GM12878 (cell line): ENCODE results near the gene TOMM34. TPM values are rescaled to one million over a fixed set of nuclear protein-coding genes. Genes with fewer than 3 reads are reported as not detected.
A peak's percentile ranks its signal among the peaks of the same experiment; 100 is the strongest.

Experiments used
- BCLAF1 ChIP-seq: fragments of 450-650 bp; IDR thresholded peaks from 2 replicates; pipeline ENCODE4 v1.6.1; 2017; ENCODE audit warnings: antibody characterized with exemption, mild to moderate bottlenecking, moderate library complexity
- CHD1 ChIP-seq: IDR thresholded peaks from 2 replicates; pipeline ENCODE4 v1.6.1; 2012; ENCODE audit warnings: low read depth, low read length, improper control_type of control experiment
- IKZF2 ChIP-seq, 2 experiments: fragments of 450-650 bp; IDR thresholded peaks; 2 replicates each; pipeline ENCODE4 v1.6.1; 2017; ENCODE audit warnings: mild to moderate bottlenecking in 2 of 2, moderate library complexity in 2 of 2
- PML ChIP-seq: IDR thresholded peaks from 2 replicates; pipeline ENCODE4 v1.6.1; 2012; ENCODE audit warnings: low read length, inconsistent platforms
- SKIL ChIP-seq: fragments of 450-650 bp; IDR thresholded peaks from 2 replicates; pipeline ENCODE4 v1.6.1; 2017; ENCODE audit warnings: mild to moderate bottlenecking, low read depth, inconsistent platforms; ENCODE audit not compliant: poor library complexity, severe bottlenecking
- SMAD1 ChIP-seq: fragments of 450-650 bp; IDR thresholded peaks from 2 replicates; pipeline ENCODE4 v1.6.1; 2018; ENCODE audit warnings: mild to moderate bottlenecking, low read depth; ENCODE audit not compliant: partially characterized antibody
- SREBF2 ChIP-seq: IDR thresholded peaks from 2 replicates; pipeline ENCODE4 v1.6.1; 2012; ENCODE audit warnings: mild to moderate bottlenecking, low read length
- SRF ChIP-seq, 2 experiments: IDR thresholded peaks; 2 replicates each; pipeline ENCODE4 v1.6.1; 2011; ENCODE audit warnings: low read depth in 2 of 2, low read length in 2 of 2, mild to moderate bottlenecking in 1 of 2, moderate library complexity in 1 of 2
- TCF7 ChIP-seq: IDR thresholded peaks from 2 replicates; pipeline ENCODE4 v1.6.1; 2014; ENCODE audit warnings: antibody characterized with exemption, borderline replicate concordance
- ZBTB33 ChIP-seq: fragments of 450-650 bp; IDR thresholded peaks from 2 replicates; pipeline ENCODE4 v1.6.1; 2017; ENCODE audit warnings: mild to moderate bottlenecking
- polyA plus RNA-seq, 11 experiments: library from polyadenylated mRNA; depleted of rRNA in 4 of 11; unstranded in 6 of 11; stranded (reverse) in 5 of 11; fragments of >200 nt; fragmentation: Nextera tagmentation in 4 of 11; fragmentation: Illumina TruSeq in 1 of 11; extraction: Ambion mirVana in 4 of 11; extraction: Trizol in 1 of 11; gene quantifications; 1 replicate in 1 of 11; 2 replicates in 10 of 11; pipeline versions ENCODE4 v1.2.1 to v1.2.3, GENCODE V29; 2011 to 2016; ENCODE audit warnings: inconsistent platforms in 2 of 11, missing spikeins in 2 of 11, low read depth in 1 of 11
- total RNA-seq, 4 experiments: library from RNA; depleted of rRNA in 3 of 4; stranded (reverse); fragments of >200 nt in 3 of 4; fragmentation: Illumina TruSeq in 1 of 4; extraction: Trizol in 1 of 4; gene quantifications; 2 replicates each; pipeline versions ENCODE4 v1.2.1 to v1.2.3, GENCODE V29; 2013 to 2021

TOMM34 gene
- total and polyA plus RNA-seq, 10 of the 15 experiments (the other 5 are each of a cell fraction or from before 2014, with no cell fraction given), result 14.0 to 73.8 (median 43.9) TPM

- TF ChIP-seq ZBTB33 (no peak), IKZF2 (IDR thresholded peaks at IDR 0.05) (peak in 1 of 2 experiments; percentile 14; a peak in 1 of 4 replicates), SKIL (peak; percentile 17), BCLAF1 (no peak), CHD1 (no peak), SRF (IDR thresholded peaks at IDR 0.05; ENCODE audit: low read depth in 2 of 2, low read length in 2 of 2) (no peak), TCF7 (0 out of 2 replicates have a peak, but pooled peaks have one; percentile 27), PML (no peak), SREBF2 (no peak), SMAD1 (no peak)
- TF ChIP-seq, all 136 proteins: peak for 5
Measured at GRCh38 chr20:44969300-44969894, 9.2 kb upstream of the TOMM34 start (continued).
